Progenitor cell of endocrine pancreas (in vitro differentiated cells): Measurements from ENCODE around the gene MBNL1. TPM values are rescaled to one million over a fixed set of nuclear protein-coding genes. Genes with fewer than 3 reads are reported as not detected.
A peak's percentile ranks its signal among the peaks of the same experiment; 100 is the strongest.

Experiments used
- DNase-seq: peaks from one replicate; pipeline ENCODE4 v3.0.0; 2021; ENCODE audit warnings: low spot score; ENCODE audit not compliant: unreplicated experiment
- H3K27ac Mint-ChIP-seq: 2 replicates; pipeline ENCODE4 v1.8.0; 2021; ENCODE audit warnings: mild to moderate bottlenecking, moderate library complexity, mixed read lengths
- H3K27me3 Mint-ChIP-seq: 2 replicates; pipeline ENCODE4 v1.8.0; 2021; ENCODE audit warnings: mixed read lengths
- H3K36me3 Mint-ChIP-seq: 2 replicates; pipeline ENCODE4 v1.8.0; 2022; ENCODE audit warnings: mixed read lengths; ENCODE audit not compliant: insufficient read depth
- H3K4me1 Mint-ChIP-seq: 2 replicates; pipeline ENCODE4 v1.8.0; 2021; ENCODE audit warnings: low read depth, mixed read lengths
- H3K4me3 Mint-ChIP-seq: 2 replicates; pipeline ENCODE4 v1.8.0; 2021; ENCODE audit warnings: low read depth, mild to moderate bottlenecking, moderate library complexity, mixed read lengths
- H3K9me3 Mint-ChIP-seq: 2 replicates; pipeline ENCODE4 v1.8.0; 2021; ENCODE audit warnings: low read depth, mixed read lengths
- total RNA-seq: library from RNA; stranded (reverse); gene quantifications from 2 replicates; pipeline ENCODE4 v1.2.1, GENCODE V29; 2021
- TF ChIP-seq, protein P1 (sequence below): fragments of 200-600 bp; sonication (generic); IDR thresholded peaks from one replicate; pipeline ENCODE4 v1.5.0; 2021; ENCODE audit warnings: antibody characterized with exemption, mild to moderate bottlenecking; ENCODE audit not compliant: unreplicated experiment

Gene MBNL1
- total RNA-seq, 1 donor from 2014 or later = 29.4 TPM

DNA sequence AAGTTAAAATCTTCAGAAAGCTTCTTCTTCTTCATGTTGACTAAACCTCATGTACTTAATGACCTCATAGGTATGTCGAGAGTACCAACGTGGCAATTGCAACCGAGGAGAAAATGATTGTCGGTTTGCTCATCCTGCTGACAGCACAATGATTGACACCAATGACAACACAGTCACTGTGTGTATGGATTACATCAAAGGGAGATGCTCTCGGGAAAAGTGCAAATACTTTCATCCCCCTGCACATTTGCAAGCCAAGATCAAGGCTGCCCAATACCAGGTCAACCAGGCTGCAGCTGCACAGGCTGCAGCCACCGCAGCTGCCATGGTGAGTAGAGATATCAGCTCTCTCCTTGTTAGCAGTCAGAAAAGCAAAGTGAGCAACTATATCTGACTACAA, 176.5 kb downstream of the MBNL1 start:
- no peak overlapping the region for H3K4me3 Mint-ChIP-seq
- TF ChIP-seq, protein P1, sequence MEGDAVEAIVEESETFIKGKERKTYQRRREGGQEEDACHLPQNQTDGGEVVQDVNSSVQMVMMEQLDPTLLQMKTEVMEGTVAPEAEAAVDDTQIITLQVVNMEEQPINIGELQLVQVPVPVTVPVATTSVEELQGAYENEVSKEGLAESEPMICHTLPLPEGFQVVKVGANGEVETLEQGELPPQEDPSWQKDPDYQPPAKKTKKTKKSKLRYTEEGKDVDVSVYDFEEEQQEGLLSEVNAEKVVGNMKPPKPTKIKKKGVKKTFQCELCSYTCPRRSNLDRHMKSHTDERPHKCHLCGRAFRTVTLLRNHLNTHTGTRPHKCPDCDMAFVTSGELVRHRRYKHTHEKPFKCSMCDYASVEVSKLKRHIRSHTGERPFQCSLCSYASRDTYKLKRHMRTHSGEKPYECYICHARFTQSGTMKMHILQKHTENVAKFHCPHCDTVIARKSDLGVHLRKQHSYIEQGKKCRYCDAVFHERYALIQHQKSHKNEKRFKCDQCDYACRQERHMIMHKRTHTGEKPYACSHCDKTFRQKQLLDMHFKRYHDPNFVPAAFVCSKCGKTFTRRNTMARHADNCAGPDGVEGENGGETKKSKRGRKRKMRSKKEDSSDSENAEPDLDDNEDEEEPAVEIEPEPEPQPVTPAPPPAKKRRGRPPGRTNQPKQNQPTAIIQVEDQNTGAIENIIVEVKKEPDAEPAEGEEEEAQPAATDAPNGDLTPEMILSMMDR = no peak
- H3K27me3 Mint-ChIP-seq = no peaks in the 10 kb centered on the region
- H3K27ac Mint-ChIP-seq = no peak overlapping the region
- peaks cover 1% of the 10 kb centered on the region for H3K4me1 Mint-ChIP-seq
- H3K36me3 Mint-ChIP-seq = peaks cover 5% of the 10 kb centered on the region
- no peaks in the 10 kb centered on the region for H3K9me3 Mint-ChIP-seq
- DNase-seq = no peak

DNA sequence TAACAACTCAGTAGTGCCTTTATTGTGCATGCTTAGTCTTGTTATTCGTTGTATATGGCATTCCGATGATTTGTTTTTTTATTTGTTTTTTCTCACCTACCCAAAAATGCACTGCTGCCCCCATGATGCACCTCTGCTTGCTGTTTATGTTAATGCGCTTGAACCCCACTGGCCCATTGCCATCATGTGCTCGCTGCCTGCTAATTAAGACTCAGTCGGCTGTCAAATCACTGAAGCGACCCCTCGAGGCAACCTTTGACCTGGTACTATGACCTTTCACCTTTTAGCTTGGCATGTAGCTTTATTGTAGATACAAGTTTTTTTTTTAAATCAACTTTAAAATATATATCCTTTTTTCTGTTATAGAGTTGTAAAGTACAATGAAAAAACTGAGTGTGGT, 177.8 kb downstream of the MBNL1 start:
- Mint-ChIP-seq H3K27ac (no peak overlapping the region), H3K27me3 (no peaks in the 10 kb centered on the region), H3K4me3 (no peak overlapping the region), H3K36me3 (peaks cover 7% of the 10 kb centered on the region), H3K9me3 (no peaks in the 10 kb centered on the region), H3K4me1 (peaks cover 1% of the 10 kb centered on the region)
- no peak for DNase-seq
- TF ChIP-seq, protein P1 = no peak

DNA sequence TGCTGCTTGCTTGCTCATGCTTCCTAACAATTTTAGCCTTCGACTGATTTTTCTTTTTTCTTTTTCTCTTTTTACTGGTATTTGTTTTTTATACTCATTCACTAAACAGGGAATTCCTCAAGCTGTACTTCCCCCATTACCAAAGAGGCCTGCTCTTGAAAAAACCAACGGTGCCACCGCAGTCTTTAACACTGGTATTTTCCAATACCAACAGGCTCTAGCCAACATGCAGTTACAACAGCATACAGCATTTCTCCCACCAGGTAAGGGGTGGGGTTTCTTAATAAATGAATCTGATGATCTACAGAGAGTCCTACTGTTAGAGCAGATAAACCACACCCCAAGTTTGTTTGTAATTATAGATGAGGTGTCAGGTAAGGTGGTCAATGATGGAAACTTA, 178.8 kb downstream of the MBNL1 start:
- TF ChIP-seq, protein P1 = no peak
- H3K4me3 Mint-ChIP-seq = no peak overlapping the region
- peaks cover 1% of the 10 kb centered on the region for H3K4me1 Mint-ChIP-seq
- no peak for DNase-seq
- no peaks in the 10 kb centered on the region for H3K27me3 Mint-ChIP-seq
- no peaks in the 10 kb centered on the region for H3K9me3 Mint-ChIP-seq
- H3K27ac Mint-ChIP-seq = no peak overlapping the region
- peaks cover 7% of the 10 kb centered on the region for H3K36me3 Mint-ChIP-seq

DNA sequence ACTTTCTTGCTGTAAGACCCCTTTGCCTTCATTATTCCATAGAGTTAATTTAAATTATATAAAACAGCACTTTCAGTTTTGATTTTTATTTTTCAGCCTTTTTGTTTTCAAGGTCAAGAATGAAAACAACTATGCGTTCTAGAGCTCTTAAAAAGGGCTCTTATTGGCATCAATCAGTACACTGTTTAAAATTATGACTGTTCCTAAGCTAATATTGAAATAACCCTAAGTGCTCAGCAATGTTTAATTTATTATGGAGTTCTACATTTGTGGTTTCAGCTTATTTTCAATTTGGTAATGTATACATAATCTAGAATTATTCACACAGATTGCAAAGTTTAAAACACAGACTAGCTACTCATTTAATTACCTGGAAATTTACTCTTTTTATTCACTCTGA, 179.4 kb downstream of the MBNL1 start:
- H3K36me3 Mint-ChIP-seq = peaks cover 7% of the 10 kb centered on the region
- H3K9me3 Mint-ChIP-seq = no peaks in the 10 kb centered on the region
- no peaks in the 10 kb centered on the region for H3K27me3 Mint-ChIP-seq
- no peak for DNase-seq
- H3K4me3 Mint-ChIP-seq = no peak overlapping the region
- TF ChIP-seq, protein P1 = no peak
- no peak overlapping the region for H3K27ac Mint-ChIP-seq
- H3K4me1 Mint-ChIP-seq = peaks cover 1% of the 10 kb centered on the region

DNA sequence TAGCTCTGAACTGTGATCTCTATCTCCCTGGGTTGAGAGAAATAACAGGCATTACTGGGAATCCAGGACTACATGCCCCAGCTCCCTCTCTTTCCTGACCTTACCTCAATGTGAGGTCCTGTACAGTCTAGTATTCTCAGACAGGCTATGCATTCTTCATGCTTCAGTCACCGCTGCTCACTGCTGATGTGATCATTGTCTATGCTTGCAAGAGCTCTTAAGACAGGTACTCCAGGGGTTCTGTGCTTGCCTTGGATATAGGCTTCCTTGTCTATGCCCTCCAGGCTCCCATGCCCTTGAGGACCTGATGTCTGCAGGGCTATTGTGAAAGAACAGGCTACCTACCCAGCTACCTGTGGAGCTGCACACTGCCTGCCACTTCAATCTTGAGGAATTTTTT, 183.6 kb downstream of the MBNL1 start:
- peaks cover 3% of the 10 kb centered on the region for H3K36me3 Mint-ChIP-seq
- TF ChIP-seq, protein P1 = no peak
- no peak for DNase-seq
- peaks cover 1% of the 10 kb centered on the region for H3K4me1 Mint-ChIP-seq
- H3K9me3 Mint-ChIP-seq = no peaks in the 10 kb centered on the region
- no peak overlapping the region for H3K4me3 Mint-ChIP-seq
- H3K27me3 Mint-ChIP-seq = no peaks in the 10 kb centered on the region
- peak overlapping the region; percentile 3 for H3K27ac Mint-ChIP-seq
